Activated CD4-positive, alpha-beta memory T cell treated with anti-CD3 and anti-CD28 coated beads for 36 hours (primary cell): ENCODE measurements around the gene POLQ. TPM values are rescaled to one million over a fixed set of nuclear protein-coding genes. Genes with fewer than 3 reads are reported as not detected.
"Not testable (repeated sequence)": the region's sequence is repeated elsewhere in the genome, so short reads cannot be mapped to it uniquely, and the experiment has no call there.

ENCODE experiments used
- CTCF ChIA-PET: fragments of 350-600 bp; sonication (Branson Sonifier 250); formaldehyde crosslinking; loops from one replicate; lab custom pipeline; 2021; ENCODE audit warnings: antibody characterized with exemption, inconsistent platforms; lab: Charles Lee
- POLR2A ChIA-PET: fragments of 350-600 bp; sonication (Branson Sonifier 250); formaldehyde crosslinking; loops from one replicate; lab custom pipeline; 2021; ENCODE audit warnings: antibody characterized with exemption; lab: Charles Lee
- DNase-seq: peaks from one replicate; pipeline ENCODE4 v3.0.0-alpha.2; 2020
- H3K27ac Mint-ChIP-seq: one replicate; pipeline ENCODE4 v1.8.0; 2021; ENCODE audit warnings: mixed read lengths
- H3K27me3 Mint-ChIP-seq: one replicate; pipeline ENCODE4 v1.8.0; 2021; ENCODE audit warnings: mixed read lengths
- H3K36me3 Mint-ChIP-seq: one replicate; pipeline ENCODE4 v1.8.0; 2021; ENCODE audit warnings: mixed read lengths
- H3K4me1 Mint-ChIP-seq: one replicate; pipeline ENCODE4 v1.8.0; 2021; ENCODE audit warnings: low read depth, mixed read lengths
- H3K4me3 Mint-ChIP-seq: one replicate; pipeline ENCODE4 v1.8.0; 2021; ENCODE audit warnings: mild to moderate bottlenecking, mixed read lengths
- H3K9me3 Mint-ChIP-seq: one replicate; pipeline ENCODE4 v1.8.0; 2021; ENCODE audit warnings: mixed read lengths
- intact Hi-C: fragments of 100-400 bp; cut with micrococcal nuclease; formaldehyde crosslinking; loops from one replicate; pipeline ENCODE4 v1.15.1; 2023
- total RNA-seq, 2 experiments: library from RNA; stranded (reverse); gene quantifications; one replicate each; pipeline ENCODE4 v1.2.3, GENCODE V29; 2021

POLQ gene
- total RNA-seq, 2 experiments from 2014 or later, result 23.9 to 25.1 TPM

DNA sequence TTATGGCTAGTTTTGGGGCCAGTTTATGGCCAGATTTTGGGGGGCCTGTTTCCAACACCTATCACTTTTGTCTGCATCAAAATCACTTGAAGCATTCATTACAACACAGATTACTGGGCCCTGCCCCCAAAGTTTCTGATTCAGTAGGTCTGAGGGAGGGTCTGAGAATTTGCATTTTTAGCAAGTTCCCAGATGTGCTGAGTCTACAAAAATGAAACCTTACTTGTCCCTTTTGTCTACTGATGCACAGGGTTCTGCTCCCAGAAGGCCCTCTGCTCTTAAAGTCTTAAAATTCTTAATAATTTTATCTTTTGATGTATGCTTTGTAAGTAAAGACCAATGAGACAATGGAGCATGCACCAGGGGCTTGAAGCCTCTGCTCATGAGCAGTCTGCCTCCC, 146.0 kb downstream of the POLQ start:
- H3K27me3 Mint-ChIP-seq, result peaks cover 7% of the 10 kb centered on the region
- DNase-seq, result no peak
- H3K4me3 Mint-ChIP-seq, result no peak overlapping the region
- intact Hi-C loops, result no loop called here
- ChIA-PET POLR2A (no interaction called here), CTCF (no interaction called here)
- H3K27ac Mint-ChIP-seq, result no peak overlapping the region
- H3K36me3 Mint-ChIP-seq, result no peaks in the 10 kb centered on the region
- no peaks in the 10 kb centered on the region for H3K4me1 Mint-ChIP-seq
- no peaks in the 10 kb centered on the region for H3K9me3 Mint-ChIP-seq

DNA sequence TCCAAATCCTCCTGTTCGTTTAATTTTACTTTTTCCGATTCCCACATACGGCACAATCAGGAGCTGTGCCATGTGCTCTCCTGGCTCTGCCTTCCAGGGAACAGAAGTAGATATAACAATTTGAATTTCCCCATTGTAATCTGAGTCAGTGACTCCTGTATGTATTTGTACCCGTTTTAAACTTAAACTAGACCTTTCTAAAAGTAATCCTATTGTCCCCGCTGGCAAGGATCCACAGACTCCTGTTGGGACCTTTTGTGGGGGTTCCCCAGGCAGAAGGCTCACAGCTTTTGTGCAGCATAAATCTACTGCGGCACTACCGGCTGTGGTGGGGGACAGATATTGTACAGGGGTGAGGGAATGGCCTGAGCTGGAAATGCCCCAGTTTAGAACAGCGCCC, 147.7 kb downstream of the POLQ start:
- CTCF ChIA-PET, H3K27me3 Mint-ChIP-seq: not testable (repeated sequence)

DNA sequence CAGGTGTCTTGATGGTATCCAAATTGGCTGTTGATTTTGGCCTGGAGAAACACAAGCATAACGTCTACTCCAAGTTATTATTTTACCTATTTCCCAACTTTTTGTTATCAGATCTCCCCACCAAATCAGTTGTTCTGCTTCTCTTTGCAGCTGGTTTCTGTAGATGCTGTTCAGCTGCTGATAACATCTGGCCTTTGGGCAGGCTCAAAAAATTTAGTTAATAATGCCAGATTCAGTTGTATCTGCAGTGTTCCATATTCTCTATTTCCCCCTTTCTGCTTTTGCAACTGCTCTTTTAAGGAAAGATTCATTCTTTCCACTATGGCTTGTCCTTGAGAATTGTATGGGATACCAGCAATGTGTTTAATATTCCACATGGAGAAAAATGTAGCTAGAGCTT, 149.8 kb downstream of the POLQ start:
- H3K27ac Mint-ChIP-seq, intact Hi-C loops, H3K36me3 Mint-ChIP-seq, H3K27me3 Mint-ChIP-seq, H3K9me3 Mint-ChIP-seq, POLR2A ChIA-PET, CTCF ChIA-PET, DNase-seq, H3K4me3 Mint-ChIP-seq, H3K4me1 Mint-ChIP-seq: not testable (repeated sequence)

More for the DNA sequence above, 147.7 kb downstream of the POLQ start:
- POLR2A ChIA-PET, H3K36me3 Mint-ChIP-seq, H3K9me3 Mint-ChIP-seq, H3K4me3 Mint-ChIP-seq, intact Hi-C loops, H3K27ac Mint-ChIP-seq, DNase-seq, H3K4me1 Mint-ChIP-seq: not testable (repeated sequence)

DNA sequence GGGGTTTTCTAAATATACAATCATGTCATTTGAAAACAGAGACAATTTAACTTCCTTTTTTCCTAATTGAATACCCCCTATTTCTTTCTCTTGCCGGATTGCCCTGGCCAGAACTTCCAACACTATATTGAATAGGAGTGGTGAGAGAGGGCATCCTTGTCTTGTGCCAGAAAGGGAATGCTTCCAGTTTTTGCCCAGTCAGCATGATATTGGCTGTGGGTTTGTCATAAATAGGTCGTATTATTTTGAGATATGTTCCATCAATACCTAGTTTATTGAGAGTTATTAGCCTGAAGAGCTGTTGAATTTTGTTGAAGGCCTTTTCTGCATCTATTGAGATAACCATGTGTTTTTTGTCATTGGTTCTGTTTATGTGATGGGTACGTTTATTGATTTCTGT, 157.5 kb downstream of the POLQ start:
- CTCF ChIA-PET, H3K9me3 Mint-ChIP-seq, intact Hi-C loops, H3K4me1 Mint-ChIP-seq, DNase-seq, H3K27ac Mint-ChIP-seq, H3K4me3 Mint-ChIP-seq, H3K36me3 Mint-ChIP-seq, POLR2A ChIA-PET, H3K27me3 Mint-ChIP-seq: not testable (repeated sequence)

Other genes starting within 250 kb of the POLQ start
- not detected for gene ARGFX, start 22.0 kb upstream of the POLQ start, total RNA-seq
- not detected for gene FBXO40, start 47.4 kb upstream of the POLQ start, total RNA-seq
- 100 to 1,000 TPM; 249 to 251 TPM for gene HCLS1, start 114.9 kb upstream of the POLQ start, total RNA-seq
- 10 to 100 TPM; 22.7 to 26.0 TPM for gene GOLGB1, start 203.8 kb upstream of the POLQ start, total RNA-seq